Measurements from ENCODE around the gene STARD3.

The STARD3 gene

GRCh38 chr17:39674179-39674578 lies 37.2 kb downstream of the STARD3 start:
- no peak for DNase-seq

- peak; percentile 25 for DNase-seq
These were observed 37.9 kb downstream of the STARD3 start for GRCh38 chr17:39674702-39675389.

- DNase-seq, result no peak
These were observed 38.6 kb downstream of the STARD3 start for GRCh38 chr17:39675390-39676082.

GRCh38 chr17:39676198-39676819 lies 39.4 kb downstream of the STARD3 start:
- peak; percentile 70 for DNase-seq

- no peak for DNase-seq
These were observed 40.1 kb downstream of the STARD3 start for GRCh38 chr17:39677072-39677471.

GRCh38 chr17:39677542-39678339 lies 40.8 kb downstream of the STARD3 start:
- no peak for DNase-seq

GRCh38 chr17:39678340-39679116 lies 41.6 kb downstream of the STARD3 start:
- no peak for DNase-seq

GRCh38 chr17:39679521-39680192 lies 42.7 kb downstream of the STARD3 start:
- peak; percentile 58 for DNase-seq

GRCh38 chr17:39683295-39683939 lies 46.5 kb downstream of the STARD3 start:
- DNase-seq, result no peak

GRCh38 chr17:39684369-39685192 lies 47.6 kb downstream of the STARD3 start:
- DNase-seq, result no peak

GRCh38 chr17:39687101-39687545 lies 50.2 kb downstream of the STARD3 start:
- DNase-seq, result no peak

GRCh38 chr17:39687546-39688474 lies 50.9 kb downstream of the STARD3 start, which contains the start of gene PGAP3:
Gene PGAP3 (minus strand): TSS chr17:39688057. CDS start chr17:39688014, 43 bp downstream.
- DNase-seq, result peak; percentile 90

- DNase-seq, result no peak
These were observed 51.5 kb downstream of the STARD3 start for GRCh38 chr17:39688475-39688835.

GRCh38 chr17:39688945-39689344 lies 52.0 kb downstream of the STARD3 start:
- no peak for DNase-seq

- DNase-seq, result no peak
These were observed 57.6 kb downstream of the STARD3 start for GRCh38 chr17:39694593-39694992.

- DNase-seq, result no peak
These were observed 58.1 kb downstream of the STARD3 start for GRCh38 chr17:39695089-39695474.

- no peak for DNase-seq
These were observed 59.8 kb downstream of the STARD3 start for GRCh38 chr17:39696731-39697130.

GRCh38 chr17:39697961-39698360 lies 61.0 kb downstream of the STARD3 start:
- DNase-seq, result no peak
